Limb (tissue), 2 donors: ENCODE measurements around the gene GINS1.
"Not testable (repeated sequence)": the region's sequence is repeated elsewhere in the genome, so short reads cannot be mapped to it uniquely, and the experiment has no call there.

Experiments
- DNase-seq, 2 donors: peaks; one replicate each; pipeline ENCODE4 v3.0.0-alpha.2; 2016; ENCODE audit errors: extremely low spot score in 2 of 2

The GINS1 gene

DNA sequence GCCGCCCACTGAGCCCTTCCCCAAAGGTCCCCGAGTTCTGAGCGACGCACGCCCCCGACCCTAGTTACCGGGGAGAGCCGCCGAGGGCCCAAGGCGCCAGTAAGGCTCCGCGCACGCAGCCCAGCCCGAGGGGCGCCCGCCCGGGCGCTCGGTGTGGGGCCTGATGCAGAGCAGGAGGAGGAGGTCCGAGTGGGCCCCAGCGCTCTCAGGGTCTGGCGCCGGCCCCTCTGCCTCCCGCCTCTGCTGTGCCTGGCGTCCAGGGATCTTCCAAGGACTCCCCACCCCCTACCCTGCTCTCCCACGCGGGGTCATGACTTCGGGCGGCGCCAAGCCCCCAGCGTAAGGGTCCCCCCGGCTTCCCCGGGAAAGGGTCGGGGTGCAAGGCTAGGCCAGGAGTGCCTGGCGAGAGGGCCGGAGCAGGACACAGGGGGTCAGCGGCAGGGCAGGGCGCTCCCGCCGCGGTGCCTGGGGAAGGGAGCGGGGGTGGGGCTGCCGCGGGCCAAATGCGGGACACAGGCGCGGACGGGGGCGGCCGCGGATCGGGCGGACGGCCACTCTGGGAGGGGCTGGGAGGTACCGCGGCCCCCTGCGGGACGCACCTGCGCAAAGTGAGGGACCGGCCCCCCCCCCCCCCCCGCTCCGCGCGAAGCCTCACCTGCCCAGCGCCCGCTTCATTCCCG, 17.5 kb upstream of the GINS1 start:
- DNase-seq = peak in 1 of 2 donors; percentile 75

DNA sequence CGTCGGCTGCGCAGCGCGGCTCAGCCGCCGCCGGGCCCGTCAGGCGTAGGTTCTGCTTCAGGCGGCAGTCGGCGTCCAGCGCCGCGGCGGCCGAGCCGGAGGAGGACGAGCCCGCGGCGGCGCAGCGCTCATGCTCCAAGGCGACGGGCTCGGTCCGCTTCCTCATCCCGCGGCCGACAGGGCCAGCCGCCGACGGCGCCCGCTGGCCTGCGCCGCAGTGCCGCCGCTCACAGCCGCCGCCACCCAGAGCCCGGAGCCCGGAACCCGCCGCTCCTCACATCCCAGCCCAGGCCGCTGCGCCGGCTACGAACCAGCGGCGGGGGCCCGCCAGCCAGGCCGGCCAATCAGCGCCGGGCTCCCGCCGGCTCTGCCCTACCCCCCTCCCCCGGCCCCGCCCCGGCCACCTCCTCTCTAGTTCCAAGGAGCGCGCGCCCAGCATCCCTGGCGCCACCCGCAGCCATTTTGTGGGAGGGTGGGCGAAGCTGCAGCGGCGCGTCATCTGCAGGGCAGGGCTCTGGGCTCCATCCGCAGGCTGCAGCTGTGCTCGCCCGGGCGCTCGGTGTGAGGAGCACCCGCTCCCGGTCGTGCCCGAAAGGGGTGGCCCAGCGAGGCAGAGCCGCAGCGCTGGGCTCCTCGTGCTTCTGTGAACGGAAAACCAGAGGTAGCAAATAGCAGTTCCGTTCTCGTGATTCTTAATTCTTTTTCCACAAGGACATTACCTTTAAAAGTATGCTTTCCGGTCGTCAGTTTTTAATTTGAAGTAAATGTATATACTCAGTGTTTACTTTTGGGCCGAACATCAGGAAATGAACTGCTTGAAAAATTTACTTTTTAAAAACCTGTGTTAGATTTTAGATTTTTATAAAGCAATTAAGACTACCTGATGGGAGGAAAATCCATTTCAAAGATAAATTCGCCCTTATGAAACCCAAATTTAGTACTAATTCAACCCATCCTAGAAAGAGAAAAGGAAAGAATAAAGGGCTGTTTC, 16.6 kb upstream of the GINS1 start, which contains the start of gene ABHD12:
Gene ABHD12, minus strand, starts transcription at position 298 of the 991 bp plus-strand sequence. Its CDS starts 132 bp downstream, at position 166.
- DNase-seq = peak; percentile 98

DNA sequence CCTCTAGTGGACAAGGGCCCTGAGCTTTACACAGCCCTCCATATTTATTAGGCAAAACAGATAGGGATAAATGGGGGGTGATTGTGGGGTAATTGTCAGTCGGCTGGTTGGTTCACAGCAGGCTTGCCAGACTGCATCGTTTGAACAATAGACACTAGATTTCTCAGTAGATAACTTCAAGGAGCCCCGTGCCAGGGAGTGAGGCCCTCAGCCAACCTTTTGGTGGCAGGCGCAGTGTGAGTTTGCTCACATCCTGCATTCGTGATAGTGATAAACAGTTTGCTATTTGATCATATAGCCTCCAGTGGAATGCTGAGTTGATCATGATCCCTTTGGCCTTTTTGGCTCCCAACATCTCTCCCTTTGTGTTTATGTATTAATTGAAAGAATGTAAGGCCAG, 13.2 kb upstream of the GINS1 start:
- DNase-seq = no peak

DNA sequence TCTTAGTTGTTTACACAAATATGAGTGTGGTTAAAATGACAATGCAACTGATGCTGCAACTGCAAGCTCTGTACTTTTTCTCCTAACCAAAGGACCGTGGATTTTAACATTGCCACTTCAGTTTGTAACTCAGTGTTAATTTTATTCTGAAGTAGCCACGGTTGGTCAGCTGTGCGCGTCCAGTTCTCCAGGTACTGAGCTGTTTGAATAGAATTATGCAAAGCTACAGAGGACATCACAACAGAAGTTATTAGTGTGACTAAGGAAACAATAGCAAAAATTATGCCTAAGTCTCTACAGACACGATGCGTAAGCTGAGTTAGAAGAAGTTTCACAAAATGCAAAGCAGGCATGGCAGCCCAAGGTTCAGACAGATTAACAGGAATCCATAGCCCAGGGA, 12.5 kb upstream of the GINS1 start:
- DNase-seq = no peak

GRCh38 chr20:25397096-25397495, 10.4 kb upstream of the GINS1 start:
- no peak for DNase-seq

- no peak for DNase-seq
Measured at GRCh38 chr20:25397821-25398220, 9.7 kb upstream of the GINS1 start.

DNA sequence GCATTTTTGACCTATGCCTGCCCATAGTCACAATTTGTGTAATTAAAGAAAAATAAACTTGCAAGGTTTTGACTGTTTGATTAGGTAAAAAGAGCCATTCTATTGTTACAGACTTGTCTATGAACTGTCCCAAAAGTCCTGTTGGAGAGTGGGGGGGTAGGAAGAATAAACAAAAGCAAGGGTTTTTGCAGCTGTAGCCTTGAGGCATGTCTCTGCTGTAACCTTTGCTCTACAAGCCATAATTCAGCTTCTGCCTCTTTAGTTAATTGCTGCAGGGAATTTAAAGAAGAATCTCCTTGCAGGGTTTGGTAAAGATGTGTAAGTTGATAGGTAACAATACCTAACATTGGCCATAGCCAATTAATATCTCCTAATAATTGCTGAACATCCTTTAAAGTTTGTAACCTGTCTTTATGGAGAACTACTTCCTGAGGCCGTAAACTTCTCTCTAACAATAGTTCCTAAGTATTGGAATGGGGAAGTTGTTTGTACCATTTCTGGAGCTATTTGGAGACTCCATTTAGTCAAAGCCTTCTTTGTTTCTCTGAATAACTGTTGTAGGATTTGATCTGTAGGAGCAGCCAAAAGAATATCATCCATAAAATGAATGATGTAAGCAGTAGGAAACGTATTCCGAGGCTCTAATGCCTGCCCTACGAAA, 9.0 kb upstream of the GINS1 start:
- no peak for DNase-seq

GRCh38 chr20:25399037-25399430, 8.4 kb upstream of the GINS1 start:
- peak in 1 of 2 donors; percentile 57 for DNase-seq

GRCh38 chr20:25400291-25400732, 7.2 kb upstream of the GINS1 start:
- DNase-seq = not testable (repeated sequence)

DNA sequence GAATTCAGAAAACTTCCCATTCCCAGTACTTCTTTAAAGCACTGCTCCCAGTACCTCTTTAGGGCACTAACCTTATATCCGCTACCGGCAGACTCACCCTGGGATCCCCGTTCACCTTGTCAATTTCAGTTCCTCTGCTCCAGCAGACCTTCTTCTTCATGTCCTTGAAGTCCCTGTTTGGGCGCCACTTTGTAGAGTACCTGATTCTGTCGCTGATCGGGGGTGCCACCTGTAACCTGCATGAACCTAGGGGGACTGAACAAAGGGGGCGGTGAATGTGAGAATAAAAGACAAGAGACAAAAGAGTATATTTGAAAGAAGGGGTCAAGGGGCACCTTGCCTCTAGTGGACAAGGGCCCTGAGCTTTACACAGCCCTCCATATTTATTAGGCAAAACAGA, 4.9 kb upstream of the GINS1 start:
- no peak for DNase-seq

GRCh38 chr20:25408170-25408547, 686 bp downstream of the GINS1 start:
- DNase-seq = no peak

DNA sequence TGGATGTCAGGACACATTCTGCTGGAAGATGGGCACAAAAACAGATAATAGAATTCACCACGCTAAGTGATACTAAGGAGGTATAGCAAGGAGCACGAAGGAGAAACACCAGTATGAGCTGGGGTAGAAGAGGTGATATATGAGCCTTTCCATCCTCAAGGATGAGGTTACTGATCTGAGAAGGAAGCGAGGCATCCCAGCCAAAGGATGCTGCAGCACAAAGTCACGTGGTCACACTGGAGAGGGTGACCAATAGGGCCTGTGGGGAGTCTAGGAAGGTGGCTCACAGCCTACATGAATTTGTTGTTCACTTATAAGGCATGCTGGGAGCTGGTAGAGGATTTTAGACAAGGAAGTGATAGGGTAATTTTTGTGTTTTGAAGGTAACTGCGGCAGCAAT, 1.4 kb downstream of the GINS1 start:
- no peak for DNase-seq

DNA sequence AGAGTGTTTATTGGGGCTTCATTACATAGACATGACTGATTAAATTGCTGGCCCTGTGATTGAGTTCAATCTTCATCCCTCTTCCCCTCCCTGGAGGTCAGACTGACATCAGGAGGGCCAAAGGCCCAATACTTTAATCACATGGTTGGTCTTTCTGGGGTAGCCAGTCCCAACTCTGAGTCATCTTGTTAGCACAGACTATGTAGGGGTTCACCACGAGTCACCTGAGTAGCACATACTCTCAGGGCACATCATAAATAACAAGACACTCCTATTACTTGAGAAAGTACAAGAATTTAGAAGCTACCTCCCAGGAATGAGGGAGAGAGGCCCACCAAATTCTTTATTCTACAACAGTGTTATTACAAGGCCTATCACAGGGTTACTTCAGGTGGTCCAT, 11.3 kb downstream of the GINS1 start:
- DNase-seq = no peak

- no peak for DNase-seq
Measured at GRCh38 chr20:25421102-25421501, 13.6 kb downstream of the GINS1 start.

DNA sequence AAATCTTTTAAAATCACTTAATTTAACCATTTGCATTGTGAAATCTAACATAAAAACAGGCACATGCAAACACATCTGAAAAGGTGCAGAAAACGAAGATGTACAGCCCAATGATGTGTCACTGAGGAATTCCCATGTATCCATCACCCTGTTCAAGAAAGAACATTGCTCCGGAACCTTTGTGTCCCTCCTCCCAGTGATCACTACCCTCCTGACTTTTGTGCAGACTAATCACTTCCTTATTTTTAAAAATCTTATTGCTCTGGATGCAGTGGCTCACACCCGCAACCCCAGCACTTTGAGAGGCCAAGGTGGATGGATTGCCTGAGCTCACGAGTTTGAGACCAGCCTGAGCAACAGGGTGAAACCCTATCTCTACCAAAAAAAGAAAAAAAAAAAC, 14.6 kb downstream of the GINS1 start:
- DNase-seq = no peak

- no peak for DNase-seq
Measured at GRCh38 chr20:25424536-25424935, 17.1 kb downstream of the GINS1 start.

- DNase-seq = no peak
Measured at GRCh38 chr20:25437153-25437581, 29.7 kb downstream of the GINS1 start.

- no peak for DNase-seq
Measured at GRCh38 chr20:25439328-25439727, 31.9 kb downstream of the GINS1 start.

DNA sequence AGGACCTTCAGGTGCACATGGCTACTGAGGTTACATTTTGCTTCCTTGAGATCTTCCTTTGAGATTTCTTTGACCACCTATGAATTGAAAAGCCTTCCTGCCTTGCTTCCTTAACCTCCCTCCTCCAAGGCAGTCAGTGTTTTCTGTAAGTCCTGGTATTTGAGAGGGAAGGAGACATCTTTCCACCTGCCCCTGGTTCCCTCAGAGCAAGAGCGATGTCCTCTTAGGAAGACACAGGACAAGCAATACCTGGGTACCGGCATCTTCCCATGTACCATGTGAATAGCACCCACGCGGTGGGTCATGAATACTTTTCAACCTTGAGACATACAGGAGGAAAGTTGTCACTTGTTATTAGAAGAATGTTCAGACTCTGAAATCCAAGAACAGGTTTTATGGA, 37.1 kb downstream of the GINS1 start:
- DNase-seq = no peak

- no peak for DNase-seq
Measured at GRCh38 chr20:25447671-25448070, 40.2 kb downstream of the GINS1 start.

DNA sequence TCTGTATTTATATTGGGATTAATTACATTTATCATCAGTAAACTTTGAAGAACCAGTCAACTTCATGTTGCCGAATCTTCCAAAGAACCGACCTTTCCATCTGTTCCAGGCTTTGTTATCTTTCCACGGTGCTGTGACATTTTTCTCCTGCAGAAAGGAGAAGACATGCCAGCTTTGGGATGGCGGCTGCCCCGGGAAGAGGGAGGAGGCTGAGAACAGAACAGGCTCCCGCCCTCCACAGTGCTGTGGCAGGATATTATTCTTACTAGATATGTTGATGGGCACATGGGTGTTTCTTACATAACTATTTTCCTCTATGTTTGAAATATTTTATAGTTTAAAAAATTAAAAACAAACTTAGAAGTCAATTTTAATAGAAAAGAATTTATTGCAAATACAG, 44.9 kb downstream of the GINS1 start:
- DNase-seq = no peak
